ENCODE measurements around the gene STIMATE. TPM values are rescaled to one million over a fixed set of nuclear protein-coding genes. Genes with fewer than 3 reads are reported as not detected.

The STIMATE gene
- 15.6 and 22.2 TPM in 2 replicates for total RNA-seq

GRCh38 chr3:52897130-52898122 lies at the start of gene STIMATE:
STIMATE (minus strand) TSS chr3:52897548; CDS start chr3:52897450, 98 bp downstream.

GRCh38 chr3:52834871-52835501 lies 62.4 kb downstream of the STIMATE start, which contains the start of gene MUSTN1:
MUSTN1 (minus strand) TSS chr3:52835019; CDS start chr3:52834948, 71 bp downstream.

GRCh38 chr3:52830535-52831258 lies 66.7 kb downstream of the STIMATE start, which contains the start of gene ITIH4:
ITIH4 (minus strand) TSS chr3:52830672; CDS start chr3:52830642, 30 bp downstream.

GRCh38 chr3:52794612-52795099 lies 102.7 kb downstream of the STIMATE start, which contains the start of gene ITIH3:
ITIH3 (plus strand) TSS chr3:52794796; CDS start chr3:52794804, 8 bp downstream.

Small RNA genes within 50 kb of the gene (small RNA-seq; reads per million reads assigned to genes)
- not detected for gene MIR8064
- not detected for gene MUSTN1

Other genes with a start within 250 kb of the STIMATE start
- gene PBRM1, start 211.6 kb downstream of the STIMATE start, total RNA-seq, result 83.0 and 94.1 TPM in 2 replicates
- gene GNL3, start 211.5 kb downstream of the STIMATE start, total RNA-seq, result 165 and 174 TPM in 2 replicates
- 51.3 and 76.1 TPM in 2 replicates for gene GLT8D1, start 191.8 kb downstream of the STIMATE start, total RNA-seq
- gene SPCS1, start 191.4 kb downstream of the STIMATE start, total RNA-seq, result 51.9 and 57.1 TPM in 2 replicates
- 16.0 and 20.4 TPM in 2 replicates for gene NEK4, start 126.6 kb downstream of the STIMATE start, total RNA-seq
- not detected in 2 replicates for gene ITIH1, start 119.9 kb downstream of the STIMATE start, total RNA-seq
- not detected in 2 replicates for gene ITIH3, start 102.8 kb downstream of the STIMATE start, total RNA-seq
- gene ITIH4, start 66.9 kb downstream of the STIMATE start, total RNA-seq, result 0.65 and 0.96 TPM in 2 replicates
- gene MUSTN1, start 62.5 kb downstream of the STIMATE start, total RNA-seq, result 0.29 TPM in 1 of 2 replicates, not detected in the other
- 3.2 and 5.6 TPM in 2 replicates for gene SFMBT1, start 148.5 kb upstream of the STIMATE start, total RNA-seq
- gene RFT1, start 232.9 kb upstream of the STIMATE start, total RNA-seq, result 14.4 and 20.4 TPM in 2 replicates

All from vein endothelial cell (primary cell).